Measurements from ENCODE around the gene ERICH6B.

- no peak for TF ChIP-seq CTCF (conservative IDR thresholded peaks at IDR 0.05; ENCODE audit: low read depth, low read length)
- no peak for TF ChIP-seq EZH2 (IDR thresholded peaks at IDR 0.05; ENCODE audit: low read length, unreplicated experiment)
- no peak for TF ChIP-seq EZH2phosphoT487 (IDR thresholded peaks at IDR 0.05; ENCODE audit: borderline replicate concordance, low read length)
These were observed 12.6 kb upstream of the ERICH6B start for GRCh38 chr13:45628094-45628493.
